ENCODE measurements around the gene PLAAT4. TPM values are rescaled to one million over a fixed set of nuclear protein-coding genes. Genes with fewer than 3 reads are reported as not detected.

PLAAT4 gene
- total RNA-seq, 2 experiments from 2014 or later: 1.3 to 6.8 TPM

- Histone ChIP-seq H3K9me3 (ENCODE audit: low read length) (no peaks in the 10 kb centered on the region), H3K4me1 (ENCODE audit: insufficient read depth, low read length, poor library complexity, severe bottlenecking) (peaks cover 12% of the 10 kb centered on the region), H3K36me3 (ENCODE audit: insufficient read depth, low read length) (no peaks in the 10 kb centered on the region), H2AFZ (ENCODE audit: low read length) (no peak overlapping the region), H3K4me3 (ENCODE audit: low read depth, low read length, poor library complexity, severe bottlenecking) (no peak overlapping the region), H3K79me2 (ENCODE audit: insufficient read depth, low read depth, low read length) (no peaks in the 10 kb centered on the region), H3K4me2 (ENCODE audit: low read length) (no peak overlapping the region), H4K20me1 (ENCODE audit: insufficient read depth, low read length) (no peaks in the 10 kb centered on the region), H3K27ac (ENCODE audit: low read depth, low read length, poor library complexity, severe bottlenecking) (no peak overlapping the region), H3K9me2 (ENCODE audit: insufficient read depth, low read length) (no peaks in the 10 kb centered on the region)
- intact Hi-C loops (cut with micrococcal nuclease; ENCODE audit: unreplicated experiment): no loop called here
- TF ChIP-seq EZH2phosphoT487 (IDR thresholded peaks at IDR 0.05; ENCODE audit: borderline replicate concordance, low read depth, low read length) (no peak), CTCF (conservative IDR thresholded peaks at IDR 0.05; ENCODE audit: low read length) (no peak)
- ChIA-PET CTCF (ENCODE audit: unreplicated experiment) (no interaction called here), POLR2A (interaction anchor here (0.6 kb wide), 1 partner anchor 181 kb away, joined by 5 read pairs; no protein-coding TSS in a partner anchor)
- BruUV-seq (replicated peaks): no TSS peak
- no peak for DNase-seq (ENCODE audit: low spot score)
Observed at GRCh38 chr11:63543711-63544110, 7.1 kb downstream of the PLAAT4 start.

- no peak for TF ChIP-seq CTCF (conservative IDR thresholded peaks at IDR 0.05; ENCODE audit: low read length)
- no peak for TF ChIP-seq EZH2phosphoT487 (IDR thresholded peaks at IDR 0.05; ENCODE audit: borderline replicate concordance, low read depth, low read length)
- no TSS peak for BruUV-seq (replicated peaks)
- Histone ChIP-seq H3K4me1 (ENCODE audit: insufficient read depth, low read length, poor library complexity, severe bottlenecking) (peaks cover 8% of the 10 kb centered on the region), H4K20me1 (ENCODE audit: insufficient read depth, low read length) (no peaks in the 10 kb centered on the region), H3K4me2 (ENCODE audit: low read length) (no peak overlapping the region), H3K79me2 (ENCODE audit: insufficient read depth, low read depth, low read length) (no peaks in the 10 kb centered on the region), H3K27ac (ENCODE audit: low read depth, low read length, poor library complexity, severe bottlenecking) (no peak overlapping the region), H3K36me3 (ENCODE audit: insufficient read depth, low read length) (no peaks in the 10 kb centered on the region), H3K9me2 (ENCODE audit: insufficient read depth, low read length) (no peaks in the 10 kb centered on the region), H3K9me3 (ENCODE audit: low read length) (no peaks in the 10 kb centered on the region), H2AFZ (ENCODE audit: low read length) (no peak overlapping the region), H3K4me3 (ENCODE audit: low read depth, low read length, poor library complexity, severe bottlenecking) (no peak overlapping the region)
- ChIA-PET POLR2A (no interaction called here), CTCF (ENCODE audit: unreplicated experiment) (no interaction called here)
- no peak for DNase-seq (ENCODE audit: low spot score)
- intact Hi-C loops (cut with micrococcal nuclease; ENCODE audit: unreplicated experiment): no loop called here
Observed at GRCh38 chr11:63547061-63547460, 10.5 kb downstream of the PLAAT4 start.

GRCh38 chr11:63548178-63548577, 11.6 kb downstream of the PLAAT4 start:
- no peaks in the 10 kb centered on the region for H3K79me2 ChIP-seq (ENCODE audit: insufficient read depth, low read depth, low read length)
- BruUV-seq (replicated peaks): no TSS peak
- H3K9me3 ChIP-seq (ENCODE audit: low read length): no peaks in the 10 kb centered on the region
- no peak overlapping the region for H3K27ac ChIP-seq (ENCODE audit: low read depth, low read length, poor library complexity, severe bottlenecking)
- intact Hi-C loops (cut with micrococcal nuclease; ENCODE audit: unreplicated experiment): no loop called here
- TF ChIP-seq CTCF (conservative IDR thresholded peaks at IDR 0.05; ENCODE audit: low read length): no peak
- DNase-seq (ENCODE audit: low spot score): no peak
- peaks cover 14% of the 10 kb centered on the region for H3K4me1 ChIP-seq (ENCODE audit: insufficient read depth, low read length, poor library complexity, severe bottlenecking)
- no peak overlapping the region for H2AFZ ChIP-seq (ENCODE audit: low read length)
- no peaks in the 10 kb centered on the region for H3K36me3 ChIP-seq (ENCODE audit: insufficient read depth, low read length)
- no peak overlapping the region for H3K4me3 ChIP-seq (ENCODE audit: low read depth, low read length, poor library complexity, severe bottlenecking)
- no peaks in the 10 kb centered on the region for H4K20me1 ChIP-seq (ENCODE audit: insufficient read depth, low read length)
- POLR2A ChIA-PET: no interaction called here
- H3K9me2 ChIP-seq (ENCODE audit: insufficient read depth, low read length): no peaks in the 10 kb centered on the region
- no peak overlapping the region for H3K4me2 ChIP-seq (ENCODE audit: low read length)
- CTCF ChIA-PET (ENCODE audit: unreplicated experiment): no interaction called here

Measured in OCI-LY7 (cell line).